Left ventricle myocardium inferior (tissue), 1 donor: Measurements from ENCODE around the gene ASB1. TPM values are rescaled to one million over a fixed set of nuclear protein-coding genes. Genes with fewer than 3 reads are reported as not detected.

Source experiments
- DNase-seq: peaks from one replicate; pipeline ENCODE4 v3.0.0-alpha.2; 2020
- H3K27ac ChIP-seq: fragments of 200-600 bp; replicated peaks from 2 replicates; pipeline ENCODE4 v1.8.0; 2021
- H3K27me3 ChIP-seq: fragments of 200-600 bp; 2 replicates; pipeline ENCODE4 v1.8.0; 2021; ENCODE audit warnings: low read depth
- H3K36me3 ChIP-seq: fragments of 200-600 bp; 2 replicates; pipeline ENCODE4 v1.8.0; 2021
- H3K4me1 ChIP-seq: fragments of 200-600 bp; 2 replicates; pipeline ENCODE4 v1.8.0; 2021
- H3K4me3 ChIP-seq: fragments of 200-600 bp; 2 replicates; pipeline ENCODE4 v1.8.0; 2021; ENCODE audit warnings: mild to moderate bottlenecking, moderate library complexity
- H3K9me3 ChIP-seq: fragments of 200-600 bp; replicated peaks from 2 replicates; pipeline ENCODE4 v1.8.0; 2021
- intact Hi-C: fragments of 100-400 bp; cut with micrococcal nuclease; formaldehyde crosslinking; loops from one replicate; pipeline ENCODE4 v1.11.0; 2022
- total RNA-seq: library from RNA; stranded (reverse); fragmentation: NEBNext Ultra II Directional; extraction: Animal tissue kit (Norgen Biotek cat#: 25700); gene quantifications from one replicate; pipeline ENCODE4 v1.2.1, GENCODE V29; 2021
- TF ChIP-seq, protein P1 (sequence below): fragments of 200-600 bp; IDR thresholded peaks from 2 replicates; pipeline ENCODE4 v1.8.0; 2021; ENCODE audit warnings: antibody characterized with exemption, mild to moderate bottlenecking, borderline replicate concordance
- donor health status: DM: no; HTN: yes; CAD: no; lungs with severe emphysema.

ASB1 gene
- total RNA-seq, 1 donor from 2014 or later, result 52.6 TPM

GRCh38 chr2:238422940-238423339, 3.8 kb upstream of the ASB1 start:
- H3K27ac ChIP-seq, result no peak overlapping the region
- H3K4me3 ChIP-seq, result no peak overlapping the region
- no peak for DNase-seq
- peaks cover 62% of the 10 kb centered on the region for H3K4me1 ChIP-seq
- H3K36me3 ChIP-seq, result no peaks in the 10 kb centered on the region
- no peaks in the 10 kb centered on the region for H3K9me3 ChIP-seq
- H3K27me3 ChIP-seq, result peaks cover 65% of the 10 kb centered on the region
- TF ChIP-seq, protein P1, sequence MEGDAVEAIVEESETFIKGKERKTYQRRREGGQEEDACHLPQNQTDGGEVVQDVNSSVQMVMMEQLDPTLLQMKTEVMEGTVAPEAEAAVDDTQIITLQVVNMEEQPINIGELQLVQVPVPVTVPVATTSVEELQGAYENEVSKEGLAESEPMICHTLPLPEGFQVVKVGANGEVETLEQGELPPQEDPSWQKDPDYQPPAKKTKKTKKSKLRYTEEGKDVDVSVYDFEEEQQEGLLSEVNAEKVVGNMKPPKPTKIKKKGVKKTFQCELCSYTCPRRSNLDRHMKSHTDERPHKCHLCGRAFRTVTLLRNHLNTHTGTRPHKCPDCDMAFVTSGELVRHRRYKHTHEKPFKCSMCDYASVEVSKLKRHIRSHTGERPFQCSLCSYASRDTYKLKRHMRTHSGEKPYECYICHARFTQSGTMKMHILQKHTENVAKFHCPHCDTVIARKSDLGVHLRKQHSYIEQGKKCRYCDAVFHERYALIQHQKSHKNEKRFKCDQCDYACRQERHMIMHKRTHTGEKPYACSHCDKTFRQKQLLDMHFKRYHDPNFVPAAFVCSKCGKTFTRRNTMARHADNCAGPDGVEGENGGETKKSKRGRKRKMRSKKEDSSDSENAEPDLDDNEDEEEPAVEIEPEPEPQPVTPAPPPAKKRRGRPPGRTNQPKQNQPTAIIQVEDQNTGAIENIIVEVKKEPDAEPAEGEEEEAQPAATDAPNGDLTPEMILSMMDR, result no peak
- intact Hi-C loops, result no loop called here

DNA sequence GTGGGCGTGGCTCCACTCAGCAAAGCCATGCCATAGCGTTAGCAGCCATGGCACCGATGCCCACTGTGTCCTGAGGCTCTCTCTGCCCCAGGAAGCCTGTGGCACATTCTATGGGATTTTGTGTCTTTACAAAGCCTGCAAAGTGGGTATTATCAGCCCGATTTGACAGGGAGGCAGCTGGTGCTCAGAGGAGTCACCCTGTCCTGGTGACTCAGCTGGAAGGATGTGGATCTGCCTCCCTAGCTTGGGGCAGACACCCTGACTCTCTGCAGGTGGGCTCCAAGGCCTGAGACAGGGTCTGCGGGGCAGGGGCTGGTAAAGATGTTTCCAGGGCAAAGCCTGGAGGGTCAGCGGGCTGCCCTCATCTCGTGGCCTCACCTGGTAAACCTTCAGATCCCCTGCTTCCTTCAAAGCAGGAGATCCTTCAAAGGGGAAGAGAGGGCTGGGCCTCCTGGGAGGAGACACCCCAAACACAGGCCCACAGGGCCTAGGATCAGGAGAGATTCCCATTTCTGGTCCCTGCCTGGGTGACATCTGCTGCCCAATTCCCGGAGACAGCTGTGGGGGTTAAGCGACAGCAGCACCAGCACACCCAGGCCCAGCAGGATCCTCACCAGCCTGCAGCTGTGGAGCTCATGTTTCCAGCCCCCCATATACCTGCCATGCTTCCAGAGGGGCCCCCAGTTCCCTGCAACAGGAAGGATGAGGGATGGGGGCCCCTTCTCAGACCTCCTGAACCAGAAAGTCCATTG, 3.0 kb upstream of the ASB1 start:
- intact Hi-C loops, result no loop called here
- no peak for DNase-seq
- TF ChIP-seq, protein P1, result no peak
- H3K27ac ChIP-seq, result no peak overlapping the region
- H3K36me3 ChIP-seq, result no peaks in the 10 kb centered on the region
- no peaks in the 10 kb centered on the region for H3K9me3 ChIP-seq
- peaks cover 70% of the 10 kb centered on the region for H3K4me1 ChIP-seq
- peaks cover 59% of the 10 kb centered on the region for H3K27me3 ChIP-seq
- no peak overlapping the region for H3K4me3 ChIP-seq

DNA sequence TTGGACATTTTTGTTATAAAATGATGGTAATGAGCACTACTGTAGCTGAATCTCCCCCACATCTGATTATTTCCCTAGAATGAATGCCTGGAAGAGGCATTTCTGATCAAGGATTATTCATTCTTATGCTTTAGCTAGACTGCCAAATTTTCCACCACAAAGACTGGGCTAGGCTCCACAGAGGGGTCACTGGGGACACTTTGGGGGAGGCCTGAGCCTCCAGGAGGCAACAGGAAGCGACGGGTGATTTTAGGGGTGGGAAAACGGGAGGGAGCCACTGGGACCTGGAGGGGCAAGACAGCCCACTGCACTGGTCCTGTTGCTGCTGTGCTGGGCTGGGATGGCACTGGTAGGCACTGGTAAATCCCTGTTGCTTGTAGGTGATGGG, 2.4 kb upstream of the ASB1 start:
- Histone ChIP-seq H3K27me3 (peaks cover 56% of the 10 kb centered on the region), H3K4me3 (no peak overlapping the region), H3K27ac (no peak overlapping the region), H3K4me1 (peaks cover 71% of the 10 kb centered on the region), H3K9me3 (no peaks in the 10 kb centered on the region), H3K36me3 (no peaks in the 10 kb centered on the region)
- TF ChIP-seq, protein P1, result no peak
- intact Hi-C loops, result no loop called here
- no peak for DNase-seq

GRCh38 chr2:238425505-238425978, 1.2 kb upstream of the ASB1 start:
- Histone ChIP-seq H3K4me3 (peak overlapping the region; percentile 92), H3K27me3 (peaks cover 49% of the 10 kb centered on the region), H3K4me1 (peaks cover 59% of the 10 kb centered on the region), H3K9me3 (peaks cover 8% of the 10 kb centered on the region), H3K27ac (peak overlapping the region; percentile 92), H3K36me3 (peaks cover 2% of the 10 kb centered on the region)
- TF ChIP-seq, protein P1, result no peak
- intact Hi-C loops, result no loop called here
- DNase-seq, result no peak

DNA sequence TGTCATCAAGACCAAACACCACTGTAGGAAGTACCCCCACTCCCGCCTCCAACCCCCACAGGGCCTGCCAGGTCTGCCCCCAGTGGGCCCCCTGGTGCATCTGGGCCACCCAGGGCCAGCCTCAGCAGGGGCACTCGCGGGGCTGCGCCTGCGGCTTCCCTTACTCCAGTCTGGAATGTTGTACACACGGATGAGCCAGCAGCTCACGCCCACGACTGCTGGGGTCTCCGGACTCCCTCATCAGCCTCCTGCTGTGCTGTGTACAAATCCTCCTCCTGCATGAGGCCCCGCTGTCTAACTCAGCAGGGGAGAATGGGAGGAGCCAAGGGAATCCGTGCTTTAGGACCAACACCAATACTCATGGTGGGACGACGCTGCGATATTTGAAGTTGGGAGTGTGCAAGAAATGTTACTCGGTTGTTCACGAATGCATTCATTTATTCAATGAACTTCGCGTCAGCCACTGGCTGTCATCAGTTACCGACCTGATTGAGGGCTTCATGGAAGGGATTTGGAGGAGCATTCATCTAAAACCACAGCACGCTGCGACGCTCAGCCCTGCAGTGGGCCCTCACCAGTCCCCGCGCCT, 654 bp upstream of the ASB1 start:
- intact Hi-C loops, result no loop called here
- H3K4me1 ChIP-seq, result peaks cover 54% of the 10 kb centered on the region

More for the DNA sequence above, 654 bp upstream of the ASB1 start:
- Histone ChIP-seq H3K27me3 (peaks cover 49% of the 10 kb centered on the region), H3K27ac (peak overlapping the region; percentile 92), H3K9me3 (peaks cover 13% of the 10 kb centered on the region), H3K36me3 (peaks cover 8% of the 10 kb centered on the region), H3K4me3 (peak overlapping the region; percentile 92)
- DNase-seq, result no peak
- TF ChIP-seq, protein P1, result no peak
